NCI-H526 (cell line): ENCODE measurements around the gene FCGR2B.
"Not testable (repeated sequence)": the region's sequence is repeated elsewhere in the genome, so short reads cannot be mapped to it uniquely, and the experiment has no call there.

Experiments used
- DNase-seq, 2 experiments: peaks; one replicate each; lab custom pipeline; 2025; lab: John Stamatoyannopoulos, UW

The FCGR2B gene

GRCh38 chr1:161647507-161648360, 15.2 kb upstream of the FCGR2B start:
- DNase-seq = peak; percentile 19 to 55

- DNase-seq = not testable (repeated sequence)
Measured at GRCh38 chr1:161653541-161653940, 9.4 kb upstream of the FCGR2B start.

GRCh38 chr1:161653971-161654370, 9.0 kb upstream of the FCGR2B start:
- DNase-seq = not testable (repeated sequence)

- not testable (repeated sequence) for DNase-seq
Measured at GRCh38 chr1:161658524-161658923, 4.4 kb upstream of the FCGR2B start.

- not testable (repeated sequence) for DNase-seq
Measured at GRCh38 chr1:161661660-161662311, 1.2 kb upstream of the FCGR2B start.

- DNase-seq = not testable (repeated sequence)
Measured at GRCh38 chr1:161663569-161663968, 626 bp downstream of the FCGR2B start.

GRCh38 chr1:161664689-161665088, 1.7 kb downstream of the FCGR2B start:
- DNase-seq = not testable (repeated sequence)

GRCh38 chr1:161671045-161672020, 8.4 kb downstream of the FCGR2B start:
- DNase-seq = not testable (repeated sequence)

GRCh38 chr1:161673437-161673836, 10.5 kb downstream of the FCGR2B start:
- not testable (repeated sequence) for DNase-seq

- DNase-seq = not testable (repeated sequence)
Measured at GRCh38 chr1:161674447-161674846, 11.5 kb downstream of the FCGR2B start.

GRCh38 chr1:161674908-161675307, 12.0 kb downstream of the FCGR2B start:
- DNase-seq = not testable (repeated sequence)

GRCh38 chr1:161676441-161676840, 13.5 kb downstream of the FCGR2B start:
- no peak for DNase-seq

- no peak for DNase-seq
Measured at GRCh38 chr1:161676958-161677689, 14.2 kb downstream of the FCGR2B start.

- no peak for DNase-seq
Measured at GRCh38 chr1:161678500-161678899, 15.6 kb downstream of the FCGR2B start.

- DNase-seq = no peak
Measured at GRCh38 chr1:161681879-161682278, 18.9 kb downstream of the FCGR2B start.

GRCh38 chr1:161688946-161689345, 26.0 kb downstream of the FCGR2B start:
- DNase-seq = no peak

- no peak for DNase-seq
Measured at GRCh38 chr1:161691846-161692245, 28.9 kb downstream of the FCGR2B start.

- not testable (repeated sequence) for DNase-seq
Measured at GRCh38 chr1:161693020-161693712, 30.2 kb downstream of the FCGR2B start.

GRCh38 chr1:161698302-161698701, 35.4 kb downstream of the FCGR2B start:
- not testable (repeated sequence) for DNase-seq

- DNase-seq = peak; percentile 14 to 38
Measured at GRCh38 chr1:161702250-161702649, 39.3 kb downstream of the FCGR2B start.

GRCh38 chr1:161705537-161705936, 42.6 kb downstream of the FCGR2B start:
- no peak for DNase-seq
